Measurements from ENCODE around the gene TSPO2.

- no peak for TF ChIP-seq EZH2 (IDR thresholded peaks at IDR 0.05)
- no peak for TF ChIP-seq POLR2AphosphoS5 (IDR thresholded peaks at IDR 0.05; ENCODE audit: borderline replicate concordance, low read depth, low read length)
Observed at GRCh38 chr6:41058783-41059181, 16.5 kb downstream of the TSPO2 start.

Measured in SK-N-MC (cell line).